HG03066 (cell line): ENCODE data around the gene FLT3.
"Not testable (repeated sequence)": the region's sequence is repeated elsewhere in the genome, so short reads cannot be mapped to it uniquely, and the experiment has no call there.

Experiments
- ATAC-seq: cut with Tn5 transposase; IDR thresholded peaks from one replicate; pipeline ENCODE4 v1.9.1; 2021; ENCODE audit warnings: low read depth; ENCODE audit not compliant: unreplicated experiment

Gene FLT3

DNA sequence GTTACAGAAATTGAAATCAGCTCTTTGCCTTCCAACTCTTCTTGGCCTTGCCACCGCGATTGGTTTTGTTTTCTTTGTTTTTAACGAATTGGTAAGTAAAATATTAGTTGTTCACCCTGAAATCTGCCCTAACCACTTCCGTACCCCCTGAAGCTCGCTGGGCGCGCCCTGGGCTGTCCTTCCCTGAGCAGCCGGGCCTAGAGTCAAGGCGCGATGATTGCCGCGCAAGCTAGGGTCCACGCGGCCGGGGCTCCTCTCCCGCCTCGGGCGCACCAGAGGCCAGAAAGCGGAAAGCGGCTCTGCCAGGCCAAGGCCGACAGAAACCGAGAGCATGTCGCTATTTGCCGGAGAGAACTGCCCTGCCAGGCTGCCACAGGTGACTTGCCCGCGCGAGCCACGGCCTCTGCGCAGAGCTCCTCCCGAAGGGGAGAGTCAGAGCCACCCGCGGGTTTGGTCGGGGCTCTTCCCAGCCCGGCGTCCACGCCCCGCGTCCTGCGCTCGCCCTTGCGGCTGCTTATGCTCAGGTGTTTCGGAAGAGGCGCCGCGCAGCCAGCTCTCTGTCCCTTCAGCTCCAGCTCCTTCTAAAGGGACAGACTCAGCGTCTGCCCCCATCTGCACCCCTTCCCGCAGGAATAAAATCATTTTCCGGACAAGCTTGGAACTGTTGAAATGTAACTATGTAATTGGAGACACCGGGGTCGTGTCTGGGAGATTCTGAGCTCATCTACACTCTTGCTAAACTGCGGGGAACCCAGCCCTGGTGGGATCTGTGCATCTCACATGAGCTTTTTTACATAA lies 124.6 kb downstream of the FLT3 start:
- no peak for ATAC-seq

DNA sequence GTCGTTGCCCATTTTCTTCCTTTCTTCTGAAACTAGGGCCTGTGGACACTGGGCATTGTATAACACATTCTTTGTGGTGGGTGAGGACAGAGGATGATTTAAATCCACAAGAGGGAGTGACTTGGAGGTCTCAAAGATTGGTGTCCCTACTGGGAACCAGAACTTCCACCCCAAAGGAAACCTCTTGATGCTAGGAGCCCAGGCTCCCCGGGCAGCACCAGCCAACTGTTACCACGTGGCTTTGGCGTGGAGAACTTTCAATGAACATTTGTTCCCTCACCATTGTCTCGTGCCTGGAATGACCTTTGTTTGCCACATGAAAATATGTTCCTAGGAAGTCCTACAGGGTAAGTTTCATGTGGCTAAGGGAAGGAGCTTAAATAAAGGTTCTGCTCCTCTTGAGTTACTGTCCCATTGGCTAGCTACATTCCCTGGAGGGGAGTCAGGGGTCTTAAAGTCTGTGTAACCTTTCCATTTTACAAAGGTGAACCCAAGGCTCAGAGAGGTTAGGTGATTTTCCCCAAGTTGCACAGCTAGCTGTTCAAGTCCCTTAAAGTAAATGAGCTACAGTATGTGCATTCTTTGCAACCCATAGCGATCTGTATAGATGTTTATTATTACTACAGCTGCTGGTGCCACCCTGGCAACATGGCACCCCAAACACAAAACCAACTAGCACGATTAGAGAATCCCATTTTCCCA lies 126.3 kb downstream of the FLT3 start:
- no peak for ATAC-seq

DNA sequence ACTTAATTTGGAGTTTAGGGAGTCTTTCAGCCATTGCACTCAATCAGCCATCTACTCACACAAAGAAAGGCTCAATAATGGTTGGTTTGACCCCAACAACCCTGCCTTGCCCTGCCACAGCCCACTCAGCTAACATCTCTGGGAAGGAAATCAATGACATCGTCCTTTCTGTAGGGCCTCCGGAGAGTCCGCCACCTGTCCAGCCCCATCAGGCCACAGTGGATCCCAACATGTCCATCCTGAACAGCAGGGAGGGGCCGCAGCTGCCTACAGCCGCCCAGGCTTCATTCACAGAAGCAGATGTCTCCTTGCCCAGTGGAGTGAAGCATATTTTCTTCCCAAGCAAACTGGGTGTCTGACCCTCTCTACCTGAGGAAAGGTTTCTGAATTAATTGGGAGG lies 127.1 kb downstream of the FLT3 start:
- ATAC-seq = no peak

DNA sequence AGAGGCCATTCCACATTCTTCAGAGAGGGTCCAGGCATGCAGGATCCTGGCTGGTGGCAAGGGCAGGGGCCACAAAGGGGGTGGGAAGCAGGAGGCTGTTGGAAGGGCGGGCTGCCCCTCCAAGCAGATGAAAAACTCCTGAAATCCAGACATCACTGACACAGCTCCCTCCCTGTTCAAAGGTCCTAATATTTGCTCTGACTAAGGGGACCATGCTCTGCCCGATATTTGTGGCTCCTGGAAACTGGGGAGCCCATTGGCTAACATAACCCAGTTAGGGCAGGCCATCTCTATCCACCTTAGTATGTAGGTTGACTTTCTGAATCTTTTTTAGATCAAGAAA lies 127.9 kb downstream of the FLT3 start:
- no peak for ATAC-seq

DNA sequence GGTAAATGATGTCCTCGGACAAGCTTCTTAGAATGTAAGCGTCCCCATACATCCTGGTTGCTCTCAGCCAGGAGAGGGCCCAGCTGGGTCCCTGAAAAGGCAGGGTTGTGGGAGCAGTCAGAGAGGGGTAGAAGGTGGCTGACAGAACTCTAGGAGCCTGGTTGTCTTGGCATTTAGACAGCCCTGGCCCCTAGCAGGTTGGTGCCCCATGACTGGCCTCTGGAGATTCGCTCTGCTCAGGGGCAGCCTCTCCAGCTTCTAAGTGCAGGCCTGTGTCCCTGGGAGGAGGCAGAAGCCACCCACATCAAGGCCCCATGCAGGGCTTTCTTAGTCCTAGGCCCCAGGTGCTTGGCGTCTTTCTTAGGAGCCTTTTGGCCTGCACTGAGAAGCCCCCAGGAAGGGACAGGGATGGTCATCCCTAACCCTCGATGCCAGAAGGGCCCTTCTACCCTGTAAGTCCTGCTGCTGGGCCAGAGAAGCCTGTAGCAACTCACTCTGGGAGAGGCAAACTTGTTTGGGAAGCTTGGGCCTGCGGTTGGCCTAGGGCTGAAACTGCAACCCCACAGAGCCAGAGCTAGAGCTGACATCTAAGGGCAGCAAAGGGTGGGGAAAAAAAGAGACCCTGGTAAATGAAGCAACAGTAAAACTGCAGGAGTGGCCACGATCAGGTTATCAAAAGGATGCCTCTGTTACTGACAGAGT lies 128.4 kb downstream of the FLT3 start:
- no peak for ATAC-seq

DNA sequence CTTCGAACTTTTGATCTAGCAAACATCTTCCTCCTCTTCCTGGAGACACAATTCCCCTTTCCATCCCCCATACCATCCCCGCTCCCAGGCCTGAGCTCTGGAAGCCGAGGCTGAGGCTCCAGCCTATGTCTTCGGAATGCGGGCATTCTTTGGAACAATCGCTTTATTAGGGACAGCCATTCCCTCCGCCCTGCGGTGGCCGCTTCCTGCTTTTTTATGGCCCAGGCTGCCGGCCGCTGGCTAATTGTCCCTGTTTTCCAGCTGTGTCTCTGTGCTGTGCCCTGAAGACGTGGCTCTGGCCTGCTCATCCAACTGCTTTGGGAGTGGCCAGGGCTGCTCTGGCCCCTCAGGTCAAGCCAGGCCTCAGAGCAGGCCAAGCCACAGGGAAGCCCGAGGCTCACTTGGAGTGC lies 129.1 kb downstream of the FLT3 start:
- no peak for ATAC-seq

DNA sequence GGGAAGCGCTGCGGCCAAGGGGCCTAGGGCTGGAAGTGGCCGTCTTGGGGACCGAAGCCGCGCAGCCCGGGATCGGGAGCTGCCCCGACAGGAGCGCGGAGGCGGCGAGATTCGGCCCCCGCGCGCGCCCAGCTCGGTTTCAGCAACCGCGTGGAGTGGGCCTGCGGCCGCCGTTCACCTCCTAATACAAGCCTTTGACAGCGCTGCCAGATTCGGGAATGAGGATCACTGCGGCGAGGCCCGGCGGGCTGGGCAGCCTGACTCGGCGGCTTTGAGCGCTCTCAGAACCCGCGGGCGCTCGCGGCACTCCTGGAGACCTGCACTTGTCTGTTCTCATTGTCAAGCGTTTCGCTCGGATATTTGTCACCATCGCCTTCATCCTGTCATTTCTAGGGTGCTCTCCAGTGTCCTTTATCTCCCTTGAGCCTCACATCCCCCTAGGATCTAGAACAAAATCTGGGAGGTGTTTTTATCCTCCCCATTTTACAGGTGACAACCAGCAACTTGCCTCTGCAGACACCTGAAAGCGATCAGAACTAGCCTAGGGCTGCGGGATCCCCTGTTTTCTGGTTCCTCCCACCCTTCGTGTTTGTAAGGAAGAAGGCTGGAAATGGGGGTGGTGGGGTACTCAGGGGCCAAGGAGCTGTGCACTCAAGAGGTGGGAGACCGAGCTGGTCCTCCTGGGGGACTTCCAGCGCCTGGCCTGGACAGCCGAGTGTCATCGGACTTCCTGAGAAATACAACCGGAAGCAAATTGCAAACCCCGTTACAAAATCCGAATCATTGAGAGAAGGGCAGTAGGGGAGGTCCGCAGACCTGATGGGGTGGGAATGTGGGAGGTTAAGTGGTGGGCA lies 129.8 kb downstream of the FLT3 start:
- no peak for ATAC-seq

DNA sequence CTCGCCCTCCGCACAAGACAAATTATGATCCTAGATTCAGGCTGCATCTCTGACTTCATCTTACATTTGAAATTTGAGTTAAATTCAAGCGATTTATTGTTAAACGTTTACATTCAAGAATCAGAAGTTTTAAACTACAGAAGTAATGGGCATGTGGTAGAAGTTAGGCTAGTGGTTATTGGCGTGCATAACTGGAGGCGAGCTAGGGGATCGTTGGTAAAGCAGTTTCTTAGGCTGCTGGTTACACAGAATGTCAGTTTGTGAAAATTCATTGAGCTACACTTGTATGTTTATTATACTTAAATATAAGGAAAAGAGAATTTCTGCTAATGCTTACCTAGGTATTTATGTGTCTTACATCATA lies 130.5 kb downstream of the FLT3 start:
- ATAC-seq = no peak

DNA sequence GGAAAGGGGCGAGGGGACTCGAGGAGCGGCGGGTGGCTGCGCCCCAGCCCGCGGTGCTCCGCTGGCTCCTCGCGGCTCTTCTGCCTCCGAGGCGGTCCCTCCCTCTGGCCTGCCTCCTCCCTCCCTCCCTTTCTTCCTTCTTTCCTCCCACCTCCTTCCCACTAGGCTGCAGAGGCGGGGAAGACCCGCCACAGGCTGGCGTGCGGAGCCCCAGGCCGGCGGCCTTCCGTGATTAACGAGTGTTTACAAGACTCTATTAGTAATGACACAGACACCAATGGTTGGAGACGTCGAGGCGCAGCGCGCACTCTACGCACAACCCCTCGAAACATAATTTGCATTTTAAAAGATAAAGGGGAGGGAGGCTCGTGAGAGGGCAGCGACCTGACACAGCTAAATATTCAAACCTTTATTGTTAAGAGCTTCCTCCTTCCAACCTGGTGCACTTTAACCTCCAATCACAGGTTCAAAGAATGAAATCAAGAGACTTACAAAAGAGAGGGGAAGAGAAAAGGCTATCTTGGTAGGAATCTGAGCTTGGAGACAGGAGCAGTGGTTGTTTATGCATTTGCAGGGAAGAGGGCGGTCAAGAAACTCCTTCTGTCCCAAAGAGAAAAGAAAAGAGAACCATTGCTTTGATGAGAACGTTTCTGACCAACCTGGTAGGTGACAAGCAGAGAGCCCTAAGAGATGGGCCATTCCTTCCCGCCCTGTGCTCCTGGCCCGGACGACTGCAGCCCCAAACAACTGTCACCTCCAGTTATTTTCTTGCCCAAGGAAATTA lies 131.1 kb downstream of the FLT3 start, which contains the start of gene CDX2:
CDX2 (minus strand) TSS at position 234 of the 784 bp plus-strand sequence. CDS start 309 bp downstream, outside the sequence.
- ATAC-seq = no peak

DNA sequence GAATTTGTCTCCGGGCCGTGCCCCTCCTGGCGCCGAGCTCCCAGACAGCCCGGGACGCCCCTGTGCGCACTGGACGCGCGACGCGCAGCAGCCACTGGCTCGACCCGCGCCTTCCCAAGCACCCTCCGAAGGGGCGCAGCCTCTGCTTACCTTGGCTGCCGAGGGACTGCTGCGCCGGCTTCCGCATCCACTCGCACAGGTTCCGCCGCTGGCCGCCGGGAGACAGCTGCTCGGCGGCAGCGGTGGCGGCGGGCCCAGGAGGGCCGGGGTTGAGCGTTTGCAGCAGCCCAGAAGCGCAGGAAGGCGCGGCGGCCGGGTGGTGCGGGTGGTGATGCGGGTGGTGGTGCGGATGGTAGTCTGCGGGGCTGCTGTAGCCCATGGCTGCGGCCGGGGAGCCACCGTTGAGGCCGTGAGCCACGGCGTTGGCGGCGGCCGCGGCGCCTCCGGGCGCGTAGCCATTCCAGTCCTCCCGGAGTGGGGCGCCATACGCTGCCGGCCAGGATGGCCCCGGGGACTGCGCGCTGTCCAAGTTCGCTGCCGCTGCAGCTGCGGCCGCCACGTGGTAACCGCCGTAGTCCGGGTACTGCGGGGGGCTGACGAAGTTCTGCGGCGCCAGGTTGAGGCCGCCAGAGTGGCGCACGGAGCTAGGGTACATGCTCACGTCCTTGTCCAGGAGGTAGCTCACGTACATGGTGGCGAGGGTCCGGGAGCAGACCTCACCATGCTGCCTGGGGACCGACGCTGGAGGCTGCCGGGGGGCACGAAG lies 131.9 kb downstream of the FLT3 start:
- no peak for ATAC-seq

DNA sequence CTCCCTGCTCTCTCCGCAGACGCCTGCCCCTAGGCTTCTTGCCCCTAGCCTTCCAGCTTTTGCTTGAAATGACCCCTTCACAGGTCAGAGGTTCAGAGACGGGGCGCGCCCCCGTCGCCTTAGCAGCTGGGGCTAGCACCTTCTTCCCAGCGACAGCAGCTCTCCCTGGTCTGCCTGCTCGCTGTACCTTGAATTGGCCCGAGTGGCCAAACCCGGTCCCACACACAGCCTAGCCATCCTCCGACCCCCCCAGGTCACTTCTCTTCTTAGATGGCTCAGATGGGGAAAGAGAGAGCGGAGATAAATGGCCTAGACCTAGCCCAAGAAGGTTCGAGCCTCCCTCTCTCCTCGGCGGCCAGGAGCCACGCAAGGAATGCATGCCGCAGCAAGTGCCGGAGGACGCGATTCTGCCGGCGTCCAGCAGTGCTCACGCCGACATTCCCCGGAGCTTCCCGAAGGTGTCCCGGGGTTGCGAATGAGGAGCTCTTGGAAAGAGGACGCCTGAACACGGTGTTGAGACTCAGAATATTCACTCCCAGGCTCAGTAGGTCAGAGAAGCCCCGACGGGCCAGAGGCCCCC lies 132.6 kb downstream of the FLT3 start:
- no peak for ATAC-seq

DNA sequence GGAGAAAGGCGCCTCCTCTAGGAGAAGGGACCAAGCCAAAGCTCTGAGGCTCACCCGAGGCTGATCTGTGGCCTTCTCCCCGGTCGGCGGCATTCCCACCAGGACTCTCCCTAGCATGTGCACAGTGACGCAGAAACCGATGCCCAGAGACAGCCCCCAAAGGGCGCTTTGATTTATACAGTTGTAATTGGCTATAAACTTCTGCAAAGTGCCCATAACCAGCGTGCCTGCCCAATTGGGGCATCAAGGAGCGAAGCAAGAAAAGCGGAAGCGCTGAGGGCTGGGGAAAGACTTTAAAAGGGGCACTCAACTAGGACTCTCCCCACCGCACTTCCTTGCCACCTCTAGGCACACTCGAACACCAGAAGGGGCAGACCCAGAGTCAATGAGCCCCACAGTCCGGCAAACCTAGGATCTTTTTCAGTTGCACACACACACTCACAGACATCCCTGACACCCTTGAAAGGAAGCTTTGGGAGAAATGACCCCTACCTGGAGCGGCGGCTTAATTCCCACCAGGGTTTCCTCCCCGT lies 133.1 kb downstream of the FLT3 start:
- no peak for ATAC-seq

DNA sequence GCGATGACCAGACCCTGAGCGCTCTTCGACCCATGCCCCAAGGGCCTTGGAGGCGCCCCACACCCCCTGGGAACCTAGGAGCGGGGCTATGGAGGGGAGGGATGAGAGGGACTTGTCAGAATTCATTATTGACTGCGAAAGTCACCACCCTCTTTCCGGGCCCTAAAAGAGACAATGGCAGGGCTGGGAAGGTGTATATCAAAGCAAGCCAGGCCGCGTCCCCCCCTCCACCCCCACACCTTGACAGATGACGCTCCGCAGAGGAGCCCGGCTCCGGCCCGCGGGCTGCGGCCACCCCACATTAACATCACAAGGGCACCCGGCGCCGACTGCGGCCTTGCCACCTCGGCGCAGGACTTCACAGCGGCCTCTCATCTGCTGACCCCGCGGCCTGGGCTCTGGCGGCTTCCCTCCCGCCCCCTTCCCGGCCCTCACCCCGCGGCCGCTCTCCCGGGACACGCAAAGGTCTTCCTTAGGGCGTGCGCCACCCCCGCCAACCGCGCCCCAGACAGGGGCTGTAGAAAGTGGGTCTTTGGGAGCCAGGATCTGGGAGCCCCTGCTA lies 133.7 kb downstream of the FLT3 start:
- ATAC-seq = no peak

DNA sequence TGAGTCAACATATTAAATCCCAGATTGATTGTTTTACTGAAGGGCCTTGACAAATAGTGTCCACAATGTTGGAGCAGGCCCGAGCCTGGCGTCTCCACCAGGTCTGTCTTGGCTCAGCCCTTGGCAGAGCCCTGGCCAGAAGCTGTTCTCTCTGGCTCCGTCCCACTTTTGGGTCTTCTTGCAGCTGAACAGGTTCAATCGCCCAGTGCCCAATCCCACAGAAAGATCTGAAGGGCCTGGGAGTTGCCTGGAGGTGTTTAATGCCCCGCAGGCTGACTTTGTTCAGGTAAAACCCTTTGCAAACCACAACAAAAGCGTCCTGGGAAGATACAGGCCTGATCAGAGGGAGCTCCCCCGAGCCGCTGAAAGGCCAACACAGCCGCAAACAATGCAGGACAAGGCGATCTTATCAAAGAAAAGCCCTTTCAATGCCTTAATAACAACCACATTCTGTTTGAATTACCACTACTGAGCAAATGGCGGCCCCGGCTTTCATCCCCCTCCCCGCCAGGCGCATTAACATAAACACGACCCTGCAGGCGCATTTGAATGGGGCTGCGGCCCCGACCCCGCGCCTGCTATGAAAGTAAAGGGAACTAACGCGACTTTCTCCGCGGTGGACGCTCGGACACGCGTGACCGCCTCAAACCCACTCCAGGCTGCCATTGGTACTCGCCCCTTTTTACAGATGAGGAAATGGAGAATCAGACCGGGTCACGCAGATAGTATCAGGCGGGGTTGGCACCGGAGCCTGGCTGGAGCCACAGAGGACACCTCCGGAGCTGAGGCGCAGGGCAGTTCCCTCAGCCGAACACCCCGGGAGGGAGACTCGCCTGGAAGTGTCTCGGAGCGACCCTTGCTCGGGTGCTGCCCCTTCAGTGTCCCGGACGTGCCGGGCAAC lies 134.4 kb downstream of the FLT3 start:
- ATAC-seq = no peak

DNA sequence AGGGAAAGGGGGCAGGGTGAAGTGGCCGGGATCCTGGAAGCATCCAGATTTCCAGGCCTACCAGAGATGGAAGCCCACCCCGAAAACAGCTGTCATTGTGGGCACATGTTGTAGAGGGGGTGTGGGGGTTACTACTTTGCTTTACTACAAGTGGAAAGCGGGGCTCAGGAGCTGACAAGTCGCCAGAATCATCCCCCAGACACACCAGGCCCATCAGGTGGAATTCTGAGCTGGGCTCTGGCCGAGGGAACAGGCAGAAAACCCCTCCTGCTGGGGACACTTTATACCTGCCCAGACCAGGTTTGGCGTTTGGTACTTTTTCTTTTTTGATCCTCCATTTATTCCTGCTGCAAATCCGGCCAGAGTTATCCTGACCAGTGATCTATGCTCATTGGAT lies 135.0 kb downstream of the FLT3 start:
- ATAC-seq = no peak

DNA sequence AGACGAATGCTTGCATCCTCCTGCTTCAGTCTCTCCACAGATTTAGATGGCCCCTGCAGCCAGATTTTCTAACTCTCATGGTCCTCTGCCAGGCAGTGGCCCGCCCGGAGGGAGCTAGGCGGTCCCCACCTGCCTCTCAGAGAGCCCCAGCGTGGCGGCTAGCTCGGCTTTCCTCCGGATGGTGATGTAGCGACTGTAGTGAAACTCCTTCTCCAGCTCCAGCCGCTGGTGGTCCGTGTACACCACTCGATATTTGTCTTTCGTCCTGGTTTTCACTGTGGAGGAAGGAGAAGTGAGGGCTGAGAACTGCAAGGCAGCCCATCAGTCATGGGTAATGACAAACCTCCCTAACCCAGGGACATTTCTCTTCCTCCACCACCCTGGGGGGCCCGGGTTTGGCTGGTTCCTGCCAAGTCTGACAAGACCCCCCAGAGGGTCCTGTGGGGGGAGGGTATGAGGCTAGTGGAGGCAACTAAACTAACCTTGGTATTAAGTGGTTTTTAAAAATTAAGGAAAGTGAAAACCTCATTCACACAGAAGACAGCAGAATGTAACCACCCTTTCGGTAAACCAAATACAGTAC lies 135.5 kb downstream of the FLT3 start:
- no peak for ATAC-seq

DNA sequence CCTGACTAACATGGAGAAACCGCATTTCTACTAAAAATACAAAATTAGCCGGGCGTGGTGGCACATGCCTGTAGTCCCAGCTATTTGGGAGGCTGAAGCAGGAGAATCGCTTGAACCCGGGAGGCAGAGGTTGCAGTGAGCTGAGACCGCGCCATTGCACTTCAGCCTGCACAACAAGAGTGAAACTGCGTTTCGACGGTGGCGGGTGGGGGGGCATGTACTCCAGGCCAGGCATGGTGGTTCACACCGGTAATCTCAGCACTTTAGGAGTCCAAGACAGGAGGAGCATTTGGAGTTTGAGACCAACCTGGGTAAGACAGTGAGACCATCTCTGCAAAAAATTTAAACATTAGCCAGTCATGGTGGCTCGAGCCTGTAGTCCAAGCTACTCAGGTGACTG lies 136.2 kb downstream of the FLT3 start:
- ATAC-seq = not testable (repeated sequence)
